Measurements from ENCODE around the gene BCAT1.
A peak's percentile ranks its signal among the peaks of the same experiment; 100 is the strongest.
"Not testable (repeated sequence)": the region's sequence is repeated elsewhere in the genome, so short reads cannot be mapped to it uniquely, and the experiment has no call there.

BCAT1 gene

DNA sequence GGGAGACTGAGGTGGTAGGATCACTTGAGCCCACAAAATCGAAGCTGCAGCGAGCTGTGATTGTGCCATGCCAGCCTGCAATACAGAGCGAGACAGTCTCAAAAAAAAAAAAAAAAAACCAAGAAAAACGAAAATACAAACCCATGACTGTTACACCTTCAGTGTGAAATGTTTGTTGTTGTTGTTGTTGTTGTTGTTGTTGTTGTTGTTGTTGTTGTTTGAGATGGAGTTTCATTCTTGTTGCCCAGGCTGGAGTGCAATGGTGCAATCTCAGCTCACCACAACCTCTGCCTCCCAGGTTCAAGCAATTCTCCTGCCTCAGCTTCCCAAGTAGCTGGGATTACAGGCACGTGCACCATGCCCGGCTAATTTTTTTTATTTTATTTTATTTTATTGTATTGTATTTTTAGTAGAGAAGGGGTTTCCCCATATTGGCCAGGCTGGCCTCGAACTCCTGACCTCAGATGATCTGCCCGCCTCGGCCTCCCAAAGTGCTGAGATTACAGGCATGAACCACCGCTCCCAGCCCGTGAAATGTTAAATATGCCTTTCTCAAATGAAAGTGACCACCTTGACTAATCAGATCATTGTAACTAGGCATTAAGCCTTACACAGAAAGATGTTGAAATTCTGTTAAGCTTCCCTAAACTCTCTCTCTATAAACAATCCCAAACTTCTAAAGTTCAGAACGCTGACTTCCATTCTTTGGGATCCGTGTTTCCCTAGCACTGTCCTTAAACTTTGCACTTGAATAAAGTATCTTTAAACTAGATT is 20.2 kb downstream of the BCAT1 start:
- not testable (repeated sequence) for FAIRE-seq; DNase-seq (ENCODE audit: insufficient read length, low spot score)

DNA sequence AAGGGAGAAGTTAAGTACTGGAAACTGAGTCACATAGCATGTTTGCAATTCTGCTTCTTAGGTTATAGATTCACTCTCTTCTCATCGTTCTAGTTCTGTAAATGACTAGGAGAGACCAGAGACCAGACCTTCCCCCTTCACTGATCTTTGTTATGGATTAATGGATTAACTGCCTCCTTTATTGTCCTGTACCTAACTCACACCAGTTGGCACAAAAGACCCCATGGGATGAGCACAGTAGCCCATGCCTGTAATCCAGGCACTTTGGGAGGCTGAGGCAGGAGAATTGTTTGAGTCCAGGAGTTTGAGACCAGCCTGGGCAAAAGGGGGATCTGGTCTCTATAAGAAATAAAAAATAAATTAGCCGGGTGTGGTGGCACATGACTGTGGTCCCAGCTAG is 20.8 kb downstream of the BCAT1 start:
- DNase-seq (ENCODE audit: insufficient read length, low spot score): no peak
- FAIRE-seq: no peak

DNA sequence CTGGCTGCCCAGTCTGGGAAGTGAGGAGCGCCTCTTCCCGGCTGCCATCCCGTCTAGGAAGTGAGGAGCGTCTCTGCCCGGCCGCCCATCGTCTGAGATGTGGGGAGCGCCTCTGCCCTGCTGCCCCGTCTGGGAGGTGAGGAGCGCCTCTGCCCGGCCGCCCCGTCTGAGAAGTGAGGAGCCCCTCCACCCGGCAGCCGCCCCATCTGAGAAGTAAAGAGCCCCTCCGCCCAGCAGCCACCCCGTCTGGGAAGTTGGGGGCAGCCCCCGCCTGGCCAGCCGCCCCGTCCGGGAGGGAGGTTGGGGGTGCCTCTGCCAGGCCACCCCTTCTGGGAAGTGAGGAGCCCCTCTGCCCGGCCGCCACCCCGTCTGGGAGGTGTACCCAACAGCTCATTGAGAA is 22.8 kb downstream of the BCAT1 start:
- DNase-seq (ENCODE audit: insufficient read length, low spot score); FAIRE-seq: not testable (repeated sequence)

DNA sequence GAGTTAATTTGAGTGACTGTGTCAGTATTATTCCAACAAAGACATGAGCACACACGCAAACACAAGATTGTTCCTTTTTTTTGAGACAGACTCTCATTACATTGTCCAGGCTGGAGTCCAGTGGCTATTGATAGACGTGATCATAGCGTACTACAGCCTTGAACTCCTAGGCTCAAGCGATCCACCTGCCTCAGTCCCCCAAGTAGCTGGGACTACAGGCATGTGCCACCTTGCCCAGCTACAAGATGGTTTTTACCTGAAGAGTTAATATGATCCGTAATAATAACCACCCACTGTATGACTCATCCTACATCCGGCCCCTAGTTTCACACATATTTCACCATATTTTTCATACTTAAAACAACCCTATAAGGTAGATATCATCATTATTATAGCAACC is 26.8 kb downstream of the BCAT1 start:
- no peak for DNase-seq (ENCODE audit: insufficient read length, low spot score)
- no peak for FAIRE-seq

DNA sequence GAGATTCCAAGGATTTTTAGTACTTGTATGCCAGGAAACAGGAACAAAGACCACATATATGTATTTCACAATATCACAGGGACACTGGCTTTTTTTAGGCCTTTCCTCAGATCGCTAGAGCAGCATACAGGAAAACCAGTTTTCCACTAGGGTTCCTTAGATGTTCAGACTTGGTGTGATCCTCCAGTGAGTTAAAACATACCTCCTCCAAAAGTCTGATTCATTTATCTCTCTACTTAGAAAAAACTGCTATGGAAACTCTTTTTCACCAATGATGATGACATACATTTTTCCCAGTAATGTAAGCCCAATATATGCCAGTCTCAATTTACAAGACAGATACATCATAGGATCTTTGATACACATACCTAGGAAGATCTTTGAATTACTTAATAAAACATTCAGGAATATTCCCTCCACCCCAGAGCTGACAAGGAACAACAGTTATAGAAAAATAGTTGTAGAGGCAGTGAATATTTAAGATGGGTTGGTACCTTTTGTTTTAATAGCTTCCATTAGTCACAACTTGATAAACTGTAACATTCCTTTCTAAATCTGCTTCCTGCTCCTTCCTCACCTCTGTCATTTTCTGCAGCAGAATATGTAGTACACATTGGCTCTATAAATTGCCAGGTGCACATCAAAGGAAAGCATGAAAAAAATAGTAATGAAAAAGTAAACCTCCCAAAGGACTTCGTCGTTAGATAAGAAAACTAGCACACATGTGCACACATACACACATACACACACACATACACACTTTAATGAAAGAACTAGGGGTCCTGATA is 27.5 kb downstream of the BCAT1 start:
- FAIRE-seq: no peak

DNA sequence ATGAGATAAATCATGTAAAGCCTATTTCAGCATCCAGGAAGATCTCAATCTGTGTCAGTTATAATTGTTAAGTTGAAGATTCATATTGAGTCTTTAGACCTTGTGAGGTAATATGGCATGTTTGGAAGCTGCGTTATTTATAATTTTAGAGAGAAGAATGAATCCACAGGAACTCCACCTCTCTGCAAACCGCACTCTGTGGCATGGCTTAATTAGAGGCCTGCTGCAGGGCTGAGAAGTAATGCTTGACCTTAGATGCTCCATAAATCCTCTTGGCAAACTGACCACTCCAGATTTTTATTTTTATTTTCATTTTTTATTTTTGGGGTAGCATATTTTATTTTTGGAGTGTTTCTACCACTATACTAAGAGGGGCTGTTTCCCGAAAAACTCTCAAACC is 28.8 kb downstream of the BCAT1 start:
- DNase-seq (ENCODE audit: insufficient read length, low spot score) (no peak), FAIRE-seq (no peak)

More for the DNA sequence above, 27.5 kb downstream of the BCAT1 start:
- no peak for DNase-seq (ENCODE audit: insufficient read length, low spot score)

DNA sequence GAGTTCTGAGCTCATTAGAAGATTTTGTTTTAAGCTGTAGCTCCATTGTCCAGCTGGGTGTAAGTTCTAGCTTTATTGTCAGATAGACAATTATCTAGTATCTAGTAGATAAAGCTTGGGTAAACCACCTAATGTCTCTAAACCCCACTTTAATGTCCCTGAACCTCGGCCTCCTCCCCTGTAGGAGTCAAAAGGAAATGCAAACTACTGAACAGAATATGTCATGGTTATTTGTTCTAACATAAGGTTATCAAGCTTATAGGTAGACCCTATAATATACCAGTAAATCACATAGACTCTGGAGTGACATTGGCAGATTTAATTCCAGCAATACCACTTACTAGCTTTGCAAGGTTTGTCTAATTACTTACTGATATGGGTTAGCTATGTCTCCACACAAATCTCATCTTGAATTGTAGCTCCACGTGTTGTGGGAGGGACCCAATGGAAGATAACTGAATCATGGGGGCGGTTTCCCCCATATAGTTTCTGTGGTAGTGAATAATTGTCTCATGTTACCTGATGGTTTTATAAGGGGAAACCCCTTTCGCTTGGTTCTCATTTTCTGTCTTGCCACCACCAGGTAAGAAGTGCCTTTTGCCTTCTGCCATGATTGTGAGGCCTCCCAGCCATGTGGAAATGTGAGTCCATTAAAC is 29.4 kb downstream of the BCAT1 start:
- no peak for DNase-seq (ENCODE audit: insufficient read length, low spot score)
- FAIRE-seq: no peak

DNA sequence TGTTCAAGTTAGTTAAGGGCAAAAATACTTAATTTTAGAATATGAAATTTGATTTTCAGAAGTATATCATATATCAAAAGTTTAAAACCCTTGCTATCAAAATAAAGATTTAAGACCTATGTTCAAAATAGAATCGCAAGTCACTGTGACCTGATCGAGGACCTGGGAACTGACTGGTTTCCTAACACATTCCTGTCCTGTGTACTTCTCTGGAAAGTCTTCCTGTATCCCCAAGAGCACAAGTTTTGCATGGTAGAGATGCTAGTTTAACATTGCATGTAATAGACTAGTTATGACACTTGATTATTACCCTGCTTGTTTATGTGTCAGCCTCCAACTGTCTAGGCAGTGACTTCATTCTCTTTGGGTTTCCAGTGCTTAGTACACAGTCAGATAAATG is 30.3 kb downstream of the BCAT1 start:
- FAIRE-seq (no peak), DNase-seq (ENCODE audit: insufficient read length, low spot score) (no peak)

DNA sequence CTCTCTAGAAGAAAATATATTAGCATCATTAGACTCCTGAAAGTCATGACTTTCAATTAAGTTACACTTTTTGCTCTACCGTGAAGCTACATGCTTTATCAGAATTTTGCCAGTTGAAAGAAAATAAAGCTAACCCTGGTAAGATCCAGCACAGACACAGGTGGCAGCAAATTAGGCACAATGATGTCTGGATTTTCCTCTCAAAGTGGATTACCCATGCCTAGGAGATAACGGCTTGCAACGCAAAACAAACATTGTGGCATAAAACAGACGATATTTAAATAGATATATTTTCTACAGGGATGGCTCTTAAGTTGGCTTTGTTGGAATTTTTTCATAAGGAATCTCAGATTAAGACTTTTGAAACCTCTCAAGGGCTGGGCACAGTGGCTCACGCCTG is 33.4 kb downstream of the BCAT1 start:
- FAIRE-seq (no peak), DNase-seq (ENCODE audit: insufficient read length, low spot score) (no peak)

DNA sequence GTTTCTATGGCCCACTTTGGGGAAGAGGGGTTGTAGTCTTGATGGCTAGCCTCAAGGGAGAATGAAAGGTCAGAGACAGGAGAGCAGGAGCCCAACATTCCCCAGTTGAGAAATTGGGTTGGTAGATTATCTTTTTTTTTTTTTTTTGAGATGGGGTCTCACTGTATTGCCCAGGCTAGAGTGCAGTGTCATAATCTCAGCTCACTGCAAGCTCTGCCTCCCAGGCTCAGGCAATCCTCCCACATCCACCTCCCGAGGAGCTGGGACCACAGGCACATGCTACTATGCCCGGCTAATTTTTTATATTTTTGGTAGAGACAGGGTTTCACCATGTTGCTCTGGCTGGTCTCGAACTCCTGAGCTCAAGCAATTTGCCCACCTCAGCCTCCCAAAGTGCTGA is 34.9 kb downstream of the BCAT1 start:
- FAIRE-seq: no peak

DNA sequence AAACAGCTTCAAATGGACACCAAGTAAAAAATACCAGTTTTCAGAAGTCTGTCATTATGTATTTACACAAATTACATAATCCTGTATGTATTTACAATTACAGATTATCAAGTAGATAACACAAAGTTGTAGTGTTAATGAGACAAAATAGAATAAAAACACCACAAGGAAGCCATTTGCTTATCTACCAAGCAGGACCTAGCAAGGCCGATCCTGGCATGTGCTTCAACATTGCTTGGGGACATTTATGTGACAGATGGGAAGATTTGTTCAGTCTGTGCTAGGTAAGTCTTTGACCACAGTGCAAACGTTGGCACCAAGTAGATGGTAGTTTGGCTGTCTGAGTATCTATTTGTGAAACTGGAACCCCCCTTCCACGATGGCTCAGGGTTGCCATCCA is 35.8 kb downstream of the BCAT1 start:
- no peak for DNase-seq (ENCODE audit: insufficient read length, low spot score)
- no peak for FAIRE-seq

More for the DNA sequence above, 34.9 kb downstream of the BCAT1 start:
- no peak for DNase-seq (ENCODE audit: insufficient read length, low spot score)

DNA sequence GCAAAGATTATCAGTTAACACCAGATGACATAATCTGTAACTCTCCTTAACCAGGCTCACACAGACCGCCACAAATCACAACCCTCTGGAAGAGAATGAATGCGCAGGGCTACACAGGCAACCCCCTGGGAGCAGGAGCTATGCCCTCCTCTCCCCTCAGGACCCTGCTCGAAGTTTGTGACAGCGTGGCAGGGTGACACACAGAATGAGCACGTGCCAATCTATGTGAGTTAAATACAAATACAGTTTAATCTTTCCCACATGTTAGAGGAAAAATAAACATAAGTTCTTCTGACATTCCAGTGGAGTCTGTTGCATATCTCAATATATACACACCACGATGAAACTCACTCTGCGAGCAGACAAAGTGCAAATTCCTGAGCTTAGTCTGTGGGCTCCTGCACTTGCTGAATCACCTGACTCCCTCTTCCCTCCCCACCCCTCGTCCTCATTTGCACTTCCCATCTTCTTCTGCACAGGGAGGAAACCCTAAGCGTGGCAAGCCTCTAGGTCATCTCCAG is 37.6 kb downstream of the BCAT1 start:
- DNase-seq (ENCODE audit: insufficient read length, low spot score) (no peak), FAIRE-seq (peak; percentile 64)

DNA sequence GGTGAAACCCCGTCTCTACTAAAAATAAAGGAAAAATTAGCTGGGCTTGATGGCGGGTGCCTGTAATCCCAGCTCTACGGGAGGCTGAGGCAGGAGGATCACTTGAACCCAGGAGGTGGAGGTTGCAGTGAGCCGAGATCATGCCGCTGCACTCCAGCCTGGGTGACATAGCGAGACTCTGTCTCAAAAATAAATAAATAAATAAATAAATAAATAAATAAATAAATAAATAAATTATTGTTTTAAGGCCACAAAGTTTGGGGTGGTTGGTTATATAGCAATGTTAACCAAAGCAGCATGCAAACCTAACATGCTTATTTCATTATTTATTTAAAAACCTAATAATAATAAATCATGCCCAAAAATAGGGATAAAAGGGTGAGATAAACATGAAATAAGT is 38.7 kb downstream of the BCAT1 start:
- not testable (repeated sequence) for DNase-seq (ENCODE audit: insufficient read length, low spot score); FAIRE-seq

DNA sequence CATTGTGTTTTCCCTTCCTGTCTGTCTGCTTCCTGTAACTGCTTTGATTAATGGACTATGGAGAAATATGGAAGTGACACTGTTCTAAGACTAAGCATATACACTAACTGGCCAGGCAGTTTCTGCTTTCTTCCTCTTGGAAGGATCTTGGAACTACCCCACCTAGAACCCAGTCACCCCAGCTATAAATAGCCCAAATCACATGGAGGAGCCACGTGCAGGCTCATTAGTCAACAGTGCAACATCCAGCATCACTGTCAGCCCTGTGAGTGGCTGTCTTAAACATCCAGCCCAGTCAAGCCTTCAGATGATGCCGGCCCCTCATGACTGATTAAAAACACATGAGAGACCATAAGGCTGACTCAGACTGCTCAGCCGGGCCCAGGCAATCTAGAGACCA is 39.2 kb downstream of the BCAT1 start:
- FAIRE-seq (no peak), DNase-seq (ENCODE audit: insufficient read length, low spot score) (no peak)

DNA sequence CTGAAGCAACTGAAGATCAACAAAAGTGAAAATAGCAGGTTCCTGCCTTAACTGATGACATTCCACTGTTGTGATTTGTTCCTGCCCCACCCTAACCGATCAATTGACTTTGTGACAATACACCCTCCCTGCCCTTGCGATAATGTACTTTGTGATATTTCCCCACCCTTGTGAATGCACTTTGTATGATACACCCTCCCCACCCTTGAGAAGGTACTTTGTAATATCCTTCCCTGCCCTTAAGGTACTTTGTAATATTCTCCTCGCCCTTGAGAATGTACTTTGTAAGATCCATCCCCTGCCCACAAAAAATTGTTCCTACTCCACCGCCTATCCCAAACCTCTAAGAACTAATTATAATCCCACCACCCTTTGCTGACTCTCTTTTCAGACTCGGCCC is 41.4 kb downstream of the BCAT1 start:
- DNase-seq (ENCODE audit: insufficient read length, low spot score): no peak

DNA sequence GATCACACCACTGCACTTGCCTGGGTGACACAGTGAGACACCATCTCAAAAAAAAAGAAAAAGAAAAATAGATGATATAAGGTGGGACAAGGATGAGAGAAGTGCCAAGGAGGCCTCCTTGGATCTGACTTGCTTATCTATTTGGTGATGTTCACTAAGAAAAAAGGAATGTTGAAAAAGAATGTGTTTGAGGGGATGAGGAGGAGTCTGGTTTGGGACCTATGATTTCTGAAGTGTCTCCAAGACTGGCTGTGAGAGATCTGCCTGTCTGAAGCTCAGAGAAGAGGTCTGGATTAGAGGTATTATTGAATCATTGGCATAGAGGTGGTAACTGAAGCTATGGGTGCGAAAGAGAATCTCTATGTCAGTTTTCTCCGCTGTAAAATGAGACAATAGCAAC is 42.8 kb downstream of the BCAT1 start:
- no peak for DNase-seq (ENCODE audit: insufficient read length, low spot score)

More for the DNA sequence above, 41.4 kb downstream of the BCAT1 start:
- FAIRE-seq: no peak

DNA sequence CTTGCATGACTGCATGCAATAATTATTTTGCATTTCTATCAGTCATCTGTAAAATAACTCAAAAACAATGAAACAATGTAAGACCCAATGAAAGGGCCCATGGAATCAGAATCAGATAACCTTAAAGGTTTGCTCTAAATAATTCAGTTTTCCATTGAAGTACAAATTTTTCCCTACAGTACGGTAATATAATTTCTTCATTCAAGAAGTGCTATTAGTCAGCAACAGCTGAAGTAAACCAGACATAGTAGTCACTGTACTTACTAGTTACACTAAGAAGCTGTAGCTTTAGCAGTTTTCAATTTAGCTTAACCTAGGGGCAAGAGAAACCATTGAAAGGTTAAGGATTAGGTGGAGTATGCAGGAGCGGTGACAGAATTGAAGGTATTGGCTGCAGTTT is 43.5 kb downstream of the BCAT1 start:
- FAIRE-seq: no peak
- DNase-seq (ENCODE audit: insufficient read length, low spot score): no peak

More for the DNA sequence above, 42.8 kb downstream of the BCAT1 start:
- FAIRE-seq: no peak

DNA sequence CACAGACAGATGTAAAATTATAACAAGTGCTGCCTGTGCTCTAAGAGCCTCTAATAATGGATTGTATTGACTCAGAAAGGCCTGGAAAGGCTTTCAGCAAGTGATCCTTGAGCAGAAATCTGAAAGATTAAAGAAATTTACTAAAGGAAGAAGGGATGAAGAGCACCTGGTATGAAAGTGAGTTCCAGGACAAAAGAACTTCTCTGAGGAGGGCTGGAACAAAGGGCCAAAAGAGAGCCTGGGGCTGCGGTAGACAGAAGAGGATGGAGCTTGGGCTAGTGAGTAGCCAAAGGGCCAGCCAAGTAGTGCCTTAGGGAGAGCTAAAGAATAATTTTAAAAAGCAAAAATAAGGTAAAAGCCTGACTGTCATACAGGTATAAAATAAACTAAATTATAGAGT is 44.0 kb downstream of the BCAT1 start:
- FAIRE-seq: no peak

DNA sequence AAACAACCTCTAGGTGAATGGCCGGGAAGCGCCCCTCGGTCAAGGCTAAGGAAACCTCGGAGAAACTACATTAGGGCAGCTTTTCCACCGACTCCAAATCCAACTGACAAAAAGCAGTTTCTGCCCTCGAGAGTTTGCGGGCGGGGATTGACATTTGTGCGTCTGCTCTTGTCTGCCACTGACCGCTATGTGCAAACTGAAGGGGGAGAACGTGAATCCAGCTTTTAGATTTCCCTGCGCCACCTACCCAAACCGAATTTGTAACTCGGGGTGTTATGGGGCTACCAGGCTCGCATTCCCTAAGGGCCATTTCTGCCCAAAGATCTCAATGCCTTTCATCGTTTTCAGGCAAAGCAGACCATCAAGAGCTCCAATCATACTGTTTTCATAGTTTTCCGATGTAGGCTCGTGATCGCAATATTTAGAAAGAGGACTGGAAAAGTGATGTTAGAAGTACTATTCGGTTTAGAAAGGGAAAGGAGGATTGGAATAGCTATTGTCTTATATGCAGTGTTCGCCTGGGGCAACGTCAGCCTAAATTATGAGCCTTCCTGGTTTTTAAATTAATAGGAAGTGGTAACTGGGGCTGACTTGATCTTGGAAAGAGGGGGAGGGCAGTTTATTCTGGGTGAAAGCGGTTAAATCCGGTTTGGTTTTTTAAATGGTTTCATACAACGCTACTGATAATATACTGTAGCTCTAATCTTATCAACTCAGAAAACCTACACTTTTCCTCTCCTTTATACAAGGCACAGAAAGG is 45.4 kb downstream of the BCAT1 start:
- DNase-seq (ENCODE audit: insufficient read length, low spot score) (no peak), FAIRE-seq (no peak)

More for the DNA sequence above, 44.0 kb downstream of the BCAT1 start:
- no peak for DNase-seq (ENCODE audit: insufficient read length, low spot score)

DNA sequence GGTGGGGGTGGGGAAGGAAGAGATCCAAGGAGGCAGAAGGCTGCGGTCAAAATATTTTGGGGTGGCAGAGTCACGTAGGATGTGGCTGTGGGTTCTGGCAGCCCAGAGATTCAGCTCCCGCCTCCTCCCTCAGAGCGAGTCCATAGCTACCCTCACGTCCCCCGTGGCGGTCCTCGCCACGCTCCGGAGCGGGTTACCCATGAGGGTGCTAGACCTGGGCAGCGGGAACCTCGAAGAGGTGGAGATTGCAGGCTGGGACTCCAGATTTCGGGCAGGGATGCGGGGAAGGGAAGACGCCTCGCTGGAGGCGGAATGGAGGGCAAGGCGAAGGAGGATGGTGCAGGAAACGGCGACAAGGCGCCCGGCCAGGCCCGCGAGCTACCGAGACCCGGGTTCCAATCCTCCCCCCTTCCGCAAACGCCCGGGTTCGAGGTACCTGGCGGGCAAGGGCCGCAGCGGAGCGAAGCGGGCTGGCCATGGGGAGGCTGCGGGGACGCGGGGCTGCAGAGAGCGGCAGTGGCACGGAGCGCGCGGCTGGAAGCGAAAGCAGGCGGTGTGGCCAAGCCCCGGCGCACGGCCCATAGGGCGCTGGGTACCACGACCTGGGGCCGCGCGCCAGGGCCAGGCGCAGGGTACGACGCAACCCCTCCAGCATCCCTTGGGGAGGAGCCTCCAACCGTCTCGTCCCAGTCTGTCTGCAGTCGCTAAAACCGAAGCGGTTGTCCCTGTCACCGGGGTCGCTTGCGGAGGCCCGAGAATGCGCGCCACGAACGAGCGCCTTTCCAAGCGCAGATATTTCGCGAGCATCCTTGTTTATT is 46.2 kb downstream of the BCAT1 start:
- FAIRE-seq (no peak), DNase-seq (ENCODE audit: insufficient read length, low spot score) (no peak)
